Nephron progenitor cell (in vitro differentiated cells): ENCODE measurements around the gene SLC1A7.

Source experiments
- DNase-seq: peaks from one replicate; pipeline ENCODE4 v3.0.0; 2021
- H3K27ac Mint-ChIP-seq: 2 replicates; pipeline ENCODE4 v1.8.0; 2021; ENCODE audit warnings: mild to moderate bottlenecking, moderate library complexity, mixed read lengths
- H3K27me3 Mint-ChIP-seq: 2 replicates; pipeline ENCODE4 v1.8.0; 2021; ENCODE audit warnings: mild to moderate bottlenecking, low read depth, mixed read lengths; ENCODE audit not compliant: poor library complexity
- H3K36me3 Mint-ChIP-seq: 2 replicates; pipeline ENCODE4 v1.8.0; 2021; ENCODE audit warnings: low read depth, mixed read lengths
- H3K4me1 Mint-ChIP-seq: 2 replicates; pipeline ENCODE4 v1.8.0; 2021; ENCODE audit warnings: mixed read lengths
- H3K4me3 Mint-ChIP-seq: 2 replicates; pipeline ENCODE4 v1.8.0; 2021; ENCODE audit warnings: mild to moderate bottlenecking, moderate library complexity, mixed read lengths
- H3K9me3 Mint-ChIP-seq: 2 replicates; pipeline ENCODE4 v1.8.0; 2021; ENCODE audit warnings: mild to moderate bottlenecking, moderate library complexity, mixed read lengths
- TF ChIP-seq, protein P1 (sequence below): fragments of 200-600 bp; sonication (generic); IDR thresholded peaks from 2 replicates; pipeline ENCODE4 v1.5.0; 2021; ENCODE audit warnings: antibody characterized with exemption

Gene SLC1A7

DNA sequence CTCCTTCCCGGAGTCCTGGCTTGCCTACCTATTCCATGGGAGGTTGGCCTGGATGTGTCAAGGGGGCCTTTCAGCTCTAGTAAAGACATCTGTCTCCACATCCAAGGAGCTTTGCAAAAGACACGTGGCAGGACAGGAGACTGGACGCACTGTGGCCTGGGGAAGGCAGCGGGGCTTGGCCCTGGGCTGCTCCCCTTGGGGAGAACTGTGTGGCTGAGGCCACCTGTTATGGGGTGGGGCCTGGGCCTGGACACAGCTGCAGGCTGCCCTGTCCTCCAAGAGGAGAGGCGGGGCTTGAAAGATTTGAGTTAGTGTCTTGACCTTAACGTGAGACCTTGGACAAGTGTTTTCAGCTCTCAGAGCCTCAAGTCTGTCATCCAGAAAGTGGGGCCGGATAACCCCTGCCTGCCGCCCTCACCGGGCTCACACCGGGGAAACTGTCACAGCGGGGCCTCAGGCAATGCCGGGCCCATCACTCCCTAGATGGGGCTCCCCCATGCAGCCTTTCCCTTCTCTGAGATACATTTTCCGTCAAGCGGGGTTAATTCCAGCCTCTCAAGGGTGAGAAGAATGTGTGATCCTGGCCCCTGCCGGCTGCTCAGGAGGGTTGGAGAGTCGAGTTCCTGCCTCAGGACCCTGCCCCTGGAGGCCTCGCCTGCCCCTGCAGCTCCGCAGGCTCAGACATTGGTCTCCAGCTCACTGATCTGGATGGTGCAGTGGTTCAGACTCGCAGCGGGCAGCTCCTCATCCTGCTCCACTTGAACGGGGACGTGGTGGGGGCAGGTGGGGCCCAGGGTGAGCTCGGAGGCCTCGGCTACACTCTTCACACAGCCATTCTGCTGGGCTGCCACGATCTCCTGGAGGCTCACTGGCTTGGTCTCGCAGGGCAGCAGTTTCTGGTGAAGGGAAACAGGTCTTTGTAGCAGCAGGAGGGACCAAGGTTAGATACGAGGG lies 54.8 kb downstream of the SLC1A7 start:
- Mint-ChIP-seq H3K4me1 (peaks cover 38% of the 10 kb centered on the region), H3K9me3 (no peaks in the 10 kb centered on the region), H3K4me3 (no peak overlapping the region), H3K36me3 (no peaks in the 10 kb centered on the region), H3K27me3 (peaks cover 4% of the 10 kb centered on the region), H3K27ac (no peak overlapping the region)
- DNase-seq: peak; percentile 35
- TF ChIP-seq, protein P1, sequence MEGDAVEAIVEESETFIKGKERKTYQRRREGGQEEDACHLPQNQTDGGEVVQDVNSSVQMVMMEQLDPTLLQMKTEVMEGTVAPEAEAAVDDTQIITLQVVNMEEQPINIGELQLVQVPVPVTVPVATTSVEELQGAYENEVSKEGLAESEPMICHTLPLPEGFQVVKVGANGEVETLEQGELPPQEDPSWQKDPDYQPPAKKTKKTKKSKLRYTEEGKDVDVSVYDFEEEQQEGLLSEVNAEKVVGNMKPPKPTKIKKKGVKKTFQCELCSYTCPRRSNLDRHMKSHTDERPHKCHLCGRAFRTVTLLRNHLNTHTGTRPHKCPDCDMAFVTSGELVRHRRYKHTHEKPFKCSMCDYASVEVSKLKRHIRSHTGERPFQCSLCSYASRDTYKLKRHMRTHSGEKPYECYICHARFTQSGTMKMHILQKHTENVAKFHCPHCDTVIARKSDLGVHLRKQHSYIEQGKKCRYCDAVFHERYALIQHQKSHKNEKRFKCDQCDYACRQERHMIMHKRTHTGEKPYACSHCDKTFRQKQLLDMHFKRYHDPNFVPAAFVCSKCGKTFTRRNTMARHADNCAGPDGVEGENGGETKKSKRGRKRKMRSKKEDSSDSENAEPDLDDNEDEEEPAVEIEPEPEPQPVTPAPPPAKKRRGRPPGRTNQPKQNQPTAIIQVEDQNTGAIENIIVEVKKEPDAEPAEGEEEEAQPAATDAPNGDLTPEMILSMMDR: peak; percentile 12

DNA sequence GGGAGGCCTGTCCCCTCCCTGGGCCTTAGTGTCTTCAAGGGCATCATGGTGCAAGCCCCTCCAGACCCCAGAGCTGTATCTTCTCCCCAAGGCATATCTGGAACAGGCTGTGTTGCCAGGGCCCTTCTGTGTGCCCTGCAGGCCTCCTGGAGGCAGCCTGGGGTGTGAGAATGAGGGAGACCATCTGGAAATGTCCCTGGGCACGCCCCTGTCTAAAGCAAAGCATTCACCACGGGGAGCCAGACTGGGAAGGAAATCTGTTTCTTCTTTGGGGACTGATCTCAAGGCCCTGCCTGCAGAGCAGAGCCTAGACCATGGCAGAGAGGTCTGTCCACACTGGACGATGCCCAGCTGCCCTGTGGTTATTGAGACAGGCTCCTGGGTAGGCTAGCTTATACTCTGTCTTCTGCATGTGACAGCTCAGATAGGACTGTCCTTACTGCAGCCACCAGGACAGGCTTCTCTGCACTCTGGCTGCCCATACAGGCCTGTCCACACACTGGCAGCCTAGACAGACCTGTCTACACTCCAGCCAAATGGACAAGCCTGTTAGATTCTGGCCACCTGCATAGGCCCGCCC lies 55.9 kb downstream of the SLC1A7 start:
- Mint-ChIP-seq H3K36me3 (no peaks in the 10 kb centered on the region), H3K27ac (no peak overlapping the region), H3K27me3 (peaks cover 6% of the 10 kb centered on the region), H3K4me3 (no peak overlapping the region), H3K4me1 (peaks cover 49% of the 10 kb centered on the region), H3K9me3 (no peaks in the 10 kb centered on the region)
- DNase-seq: no peak
- TF ChIP-seq, protein P1: no peak

DNA sequence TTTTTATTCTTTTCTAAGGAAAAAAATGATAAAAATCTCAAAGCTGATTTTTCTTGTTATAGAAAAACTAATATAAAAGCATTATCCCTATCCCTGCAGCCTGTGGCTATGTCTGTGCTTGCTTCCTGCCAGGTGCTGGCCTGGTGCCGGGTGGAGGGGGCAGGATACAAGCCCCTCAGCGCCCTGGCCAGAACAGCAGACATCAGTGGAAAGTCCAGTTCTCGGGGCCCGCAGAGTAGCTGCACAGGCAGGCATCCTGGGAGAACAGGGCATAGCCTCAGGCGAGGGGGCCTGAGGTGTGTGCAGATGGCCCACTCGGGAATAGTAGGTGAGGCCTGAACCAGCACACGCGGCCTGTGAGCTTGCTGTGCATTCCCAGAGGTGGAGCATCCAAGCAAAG lies 57.0 kb downstream of the SLC1A7 start:
- H3K4me3 Mint-ChIP-seq: no peak overlapping the region

DNA sequence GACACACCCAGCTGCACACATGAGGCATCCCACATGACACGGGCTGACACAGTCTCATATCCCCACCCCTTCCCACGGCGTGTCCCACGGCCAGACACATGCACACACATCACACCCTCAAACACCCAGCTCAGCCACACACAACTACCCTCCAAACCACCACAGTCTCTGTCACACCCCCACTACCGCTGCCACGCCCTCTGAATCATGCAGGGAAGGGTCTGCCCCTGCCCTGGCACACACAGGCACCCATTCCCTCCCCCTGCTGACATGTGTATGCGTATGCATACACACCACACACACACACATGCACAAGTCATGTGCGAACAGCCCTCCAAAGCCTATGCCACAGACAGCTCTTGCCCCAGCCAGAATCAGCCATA lies 57.9 kb downstream of the SLC1A7 start:
- Mint-ChIP-seq H3K27ac (peak overlapping the region; percentile 81), H3K4me3 (no peak overlapping the region), H3K27me3 (peaks cover 7% of the 10 kb centered on the region), H3K36me3 (no peaks in the 10 kb centered on the region), H3K9me3 (no peaks in the 10 kb centered on the region), H3K4me1 (peaks cover 48% of the 10 kb centered on the region)
- TF ChIP-seq, protein P1: no peak
- DNase-seq: no peak

More for the DNA sequence above, 57.0 kb downstream of the SLC1A7 start:
- Mint-ChIP-seq H3K27ac (no peak overlapping the region), H3K9me3 (no peaks in the 10 kb centered on the region), H3K27me3 (peaks cover 6% of the 10 kb centered on the region), H3K4me1 (peaks cover 51% of the 10 kb centered on the region), H3K36me3 (no peaks in the 10 kb centered on the region)
- no peak for DNase-seq
- TF ChIP-seq, protein P1: no peak

DNA sequence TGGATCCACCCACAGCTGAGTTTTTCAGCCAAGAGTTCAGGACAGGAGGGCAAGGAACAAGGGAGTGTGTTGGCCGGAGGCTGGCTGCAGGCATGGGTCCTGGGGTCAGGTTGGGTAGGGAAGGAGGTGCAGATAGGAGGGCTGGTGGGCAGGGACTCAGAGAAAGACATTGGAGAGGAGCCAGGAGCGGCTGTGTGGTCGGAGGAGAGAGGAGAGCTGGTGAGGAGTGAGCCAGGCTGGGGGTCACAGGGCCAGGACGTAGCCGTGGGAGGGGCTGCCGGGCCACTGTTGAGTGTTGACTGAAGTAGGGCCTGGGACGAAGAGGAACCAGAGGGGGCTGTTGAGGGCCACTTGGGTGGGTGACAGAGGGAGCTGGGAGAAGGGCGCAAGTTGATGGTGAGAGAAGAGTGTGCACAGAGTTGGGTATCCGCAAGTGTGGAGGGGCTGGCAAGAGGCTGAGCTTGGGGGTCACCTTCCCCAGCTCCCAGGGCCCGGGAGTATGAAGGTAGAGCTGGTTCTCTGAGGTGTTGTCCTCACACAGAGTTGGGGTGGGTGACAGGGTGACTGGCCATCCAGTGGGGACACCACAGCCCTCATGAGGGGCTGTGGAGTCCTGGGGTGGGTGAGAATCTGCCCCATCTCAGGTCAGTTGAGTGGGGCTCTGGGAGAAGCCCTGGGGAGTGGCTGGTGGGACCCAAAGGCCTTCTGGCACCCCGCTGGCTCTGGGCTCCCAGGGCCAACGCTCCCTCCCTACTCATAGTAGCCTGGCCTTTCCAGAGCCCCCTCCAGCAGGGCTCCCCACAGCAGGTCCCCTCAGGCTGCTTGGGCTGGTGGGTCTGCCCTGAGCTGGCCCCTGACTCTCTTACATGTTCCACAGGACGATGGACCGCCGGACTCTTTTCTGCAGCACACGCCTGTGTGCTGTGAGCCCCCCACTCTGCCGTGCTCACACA lies 58.5 kb downstream of the SLC1A7 start:
- TF ChIP-seq, protein P1: no peak
- Mint-ChIP-seq H3K27me3 (peaks cover 12% of the 10 kb centered on the region), H3K9me3 (no peaks in the 10 kb centered on the region), H3K27ac (peak overlapping the region; percentile 81), H3K36me3 (no peaks in the 10 kb centered on the region), H3K4me1 (peaks cover 44% of the 10 kb centered on the region), H3K4me3 (no peak overlapping the region)
- no peak for DNase-seq
